IMR-90 (cell line): ENCODE data around the gene SLC18A2.

ENCODE experiments used
- CEBPB ChIP-seq: IDR thresholded peaks from 2 replicates; pipeline ENCODE4 v1.6.1; 2012; ENCODE audit warnings: low read depth, low read length, improper control_type of control experiment
- CTCF ChIP-seq: conservative IDR thresholded peaks from 2 replicates; pipeline ENCODE4 v1.5.1; 2012; ENCODE audit warnings: mild to moderate bottlenecking, low read depth, low read length, improper control_type of control experiment
- ELK1 ChIP-seq: fragments of 150-350 bp; IDR thresholded peaks from 2 replicates; pipeline ENCODE4 v1.6.1; 2016; ENCODE audit warnings: low read depth, mild to moderate bottlenecking, low read length, moderate library complexity, borderline replicate concordance
- MAFK ChIP-seq: IDR thresholded peaks from 2 replicates; pipeline ENCODE4 v1.6.1; 2012; ENCODE audit warnings: low read depth, low read length, improper control_type of control experiment
- MXI1 ChIP-seq: IDR thresholded peaks from 2 replicates; pipeline ENCODE4 v1.6.1; 2012; ENCODE audit warnings: low read depth, mild to moderate bottlenecking, low read length, moderate library complexity, borderline replicate concordance
- POLR2A ChIP-seq: IDR thresholded peaks from 2 replicates; pipeline ENCODE4 v1.6.1; 2012; ENCODE audit warnings: mild to moderate bottlenecking, low read depth, low read length
- RAD21 ChIP-seq: IDR thresholded peaks from 2 replicates; pipeline ENCODE4 v1.6.1; 2012; ENCODE audit warnings: low read length, improper control_type of control experiment
- RCOR1 ChIP-seq: IDR thresholded peaks from 2 replicates; pipeline ENCODE4 v1.6.1; 2012; ENCODE audit warnings: mild to moderate bottlenecking, low read length, improper control_type of control experiment; ENCODE audit not compliant: insufficient replicate concordance
- RFX5 ChIP-seq: IDR thresholded peaks from 2 replicates; pipeline ENCODE4 v1.8.0; 2012; ENCODE audit warnings: low read depth, mild to moderate bottlenecking, low read length, moderate library complexity
- SMC3 ChIP-seq: fragments of 150-350 bp; IDR thresholded peaks from 2 replicates; pipeline ENCODE4 v1.6.1; 2016; ENCODE audit warnings: low read depth, mild to moderate bottlenecking, antibody characterized with exemption, low read length, moderate library complexity
- USF2 ChIP-seq: fragments of 150-350 bp; IDR thresholded peaks from 2 replicates; pipeline ENCODE4 v1.6.1; 2017; ENCODE audit warnings: mild to moderate bottlenecking, antibody characterized with exemption, low read length, low read depth

GRCh38 chr10:117271427-117271826, 30.5 kb downstream of the SLC18A2 start:
- TF ChIP-seq CTCF, result no peak
- no peak for TF ChIP-seq RCOR1
- TF ChIP-seq POLR2A, result no peak
- TF ChIP-seq SMC3, result no peak
- TF ChIP-seq CEBPB, result no peak
- TF ChIP-seq USF2, result no peak
- TF ChIP-seq ELK1, result no peak
- no peak for TF ChIP-seq RAD21
- no peak for TF ChIP-seq RFX5
- no peak for TF ChIP-seq MXI1
- no peak for TF ChIP-seq MAFK
